Body of pancreas (tissue), 4 donors: ENCODE measurements around the gene TMEM247.

Source experiments
- CTCF ChIP-seq, 7 experiments: fragments of 450-650 bp in 4 of 7; fragments of 200-600 bp in 3 of 7; sonication (generic) in 3 of 7; IDR thresholded peaks; one replicate each; pipeline ENCODE4 v1.5.1; 2016 to 2019; ENCODE audit warnings: antibody characterized with exemption in 7 of 7
- POLR2A ChIP-seq, 3 donors: fragments of 450-650 bp; IDR thresholded peaks; one replicate each; pipeline ENCODE4 v1.6.1; 2016; ENCODE audit warnings: antibody characterized with exemption in 3 of 3, mild to moderate bottlenecking in 2 of 3

- TF ChIP-seq CTCF (IDR thresholded peaks at IDR 0.05) (no peak), POLR2A (IDR thresholded peaks at IDR 0.05) (no peak)
Observed at GRCh38 chr2:46479265-46479664, at the start of gene TMEM247.
